Endothelial cell of umbilical vein (primary cell): ENCODE results near the gene EML4. TPM values are rescaled to one million over a fixed set of nuclear protein-coding genes. Genes with fewer than 3 reads are reported as not detected.

Experiments used
- BruUV-seq: library from RNA; stranded (reverse); fragments of 400-500 nt; replicated peaks from 2 replicates; lab custom pipeline; 2021; lab: Mats Ljungman, UMichigan
- CTCF ChIA-PET: fragments of 300-600, 350-600 bp; sonication (Branson Sonifier 250); formaldehyde crosslinking; loops from one replicate; lab custom pipeline; 2021; ENCODE audit warnings: antibody characterized with exemption, inconsistent platforms; lab: Charles Lee
- POLR2A ChIA-PET: fragments of 300-600, 350-600 bp; sonication (Branson Sonifier 250); formaldehyde crosslinking; loops from one replicate; lab custom pipeline; 2021; ENCODE audit warnings: antibody characterized with exemption, inconsistent platforms; lab: Charles Lee
- DNase-seq: peaks from one replicate; pipeline ENCODE4 v3.0.0-alpha.2; 2011; ENCODE audit warnings: low read depth, low spot score
- FAIRE-seq: peaks from 2 replicates; lab custom pipeline; 2011; peaks lifted over from hg19 to GRCh38; lab: Jason Lieb, UNC
- H2AFZ ChIP-seq: 2 replicates; pipeline ENCODE4 v1.6.0; 2012; ENCODE audit warnings: low read depth, low read length, control low read depth, inconsistent platforms
- H3K27ac ChIP-seq: 2 replicates; pipeline ENCODE4 v1.5.1; 2011; ENCODE audit warnings: low read depth, mild to moderate bottlenecking, control low read depth, low read length, moderate library complexity; ENCODE audit not compliant: insufficient read depth
- H3K27me3 ChIP-seq, 2 experiments: 2 replicates each; pipeline versions ENCODE4 v1.6.0 to v1.6.1; 2011; ENCODE audit warnings: low read length in 2 of 2, mixed read lengths in 1 of 2; ENCODE audit not compliant: control insufficient read depth in 2 of 2, insufficient read depth in 2 of 2
- H3K36me3 ChIP-seq, 2 experiments: 2 replicates in 1 of 2; 3 replicates in 1 of 2; pipeline ENCODE4 v1.5.1; 2011; ENCODE audit warnings: low read length in 2 of 2, mild to moderate bottlenecking in 1 of 2, moderate library complexity in 1 of 2; ENCODE audit not compliant: control insufficient read depth in 2 of 2, insufficient read depth in 2 of 2; ENCODE audit errors: extremely low read depth in 1 of 2
- H3K4me1 ChIP-seq: 3 replicates; pipeline ENCODE4 v1.5.1; 2011; ENCODE audit warnings: mild to moderate bottlenecking, low read length; ENCODE audit not compliant: control insufficient read depth, insufficient read depth; ENCODE audit errors: extremely low read depth
- H3K4me2 ChIP-seq: 2 replicates; pipeline ENCODE4 v1.6.1; 2011; ENCODE audit warnings: low read length, control low read depth, mixed read lengths; ENCODE audit not compliant: insufficient read depth
- H3K4me3 ChIP-seq, 3 experiments: fragments of 200-600 bp in 1 of 3; sonication (generic), shearing (Covaris generic) in 1 of 3; replicated peaks in 1 of 3; 2 replicates each; pipeline ENCODE4 v1.5.1; 2011 to 2016; ENCODE audit warnings: control low read depth in 3 of 3, low read length in 3 of 3, mild to moderate bottlenecking in 2 of 3, inconsistent platforms in 1 of 3, low read depth in 1 of 3, moderate library complexity in 1 of 3; ENCODE audit not compliant: insufficient read depth in 1 of 3
- H3K79me2 ChIP-seq: 2 replicates; pipeline ENCODE4 v1.6.0; 2012; ENCODE audit warnings: low read length, inconsistent platforms; ENCODE audit not compliant: control insufficient read depth, insufficient read depth
- H3K9ac ChIP-seq: replicated peaks from 2 replicates; pipeline ENCODE3; 2011; ENCODE audit warnings: low read length, control low read depth; ENCODE audit not compliant: insufficient read depth; ENCODE audit errors: extremely low read depth
- H3K9me1 ChIP-seq: replicated peaks from 3 replicates; pipeline ENCODE4 v1.6.0; 2011; ENCODE audit warnings: mild to moderate bottlenecking, low read length; ENCODE audit not compliant: control insufficient read depth, insufficient read depth; ENCODE audit errors: extremely low read depth
- H3K9me3 ChIP-seq: replicated peaks from 2 replicates; pipeline ENCODE4 v1.5.1; 2012; ENCODE audit warnings: low read length, inconsistent platforms; ENCODE audit not compliant: control insufficient read depth, insufficient read depth
- H4K20me1 ChIP-seq: replicated peaks from 2 replicates; pipeline ENCODE3; 2011; ENCODE audit warnings: mild to moderate bottlenecking, low read length; ENCODE audit not compliant: control insufficient read depth, insufficient read depth; ENCODE audit errors: extremely low read depth
- EZH2 ChIP-seq: IDR thresholded peaks from 2 replicates; pipeline ENCODE4 v1.6.1; 2012; ENCODE audit warnings: borderline replicate concordance, low read depth, mild to moderate bottlenecking, moderate library complexity, low read length, inconsistent platforms; ENCODE audit not compliant: severe bottlenecking
- FOS ChIP-seq: IDR thresholded peaks from 2 replicates; pipeline ENCODE4 v1.6.1; 2011; ENCODE audit warnings: mild to moderate bottlenecking, low read length, moderate library complexity, borderline replicate concordance; ENCODE audit not compliant: insufficient read depth
- GATA2 ChIP-seq: IDR thresholded peaks from 2 replicates; pipeline ENCODE4 v1.7.0; 2011; ENCODE audit warnings: low read depth, mild to moderate bottlenecking, moderate library complexity, mixed read lengths, low read length; ENCODE audit not compliant: insufficient read length, insufficient read depth
- JUN ChIP-seq: IDR thresholded peaks from 2 replicates; pipeline ENCODE4 v1.6.1; 2011; ENCODE audit warnings: borderline replicate concordance, low read depth; ENCODE audit not compliant: insufficient read length, insufficient read depth
- MYC ChIP-seq: IDR thresholded peaks from one replicate; pipeline ENCODE4 v1.6.1; 2011; ENCODE audit warnings: mild to moderate bottlenecking, low read depth, low read length
- POLR2A ChIP-seq: IDR thresholded peaks from 2 replicates; pipeline ENCODE4 v1.6.1; 2012; ENCODE audit warnings: low read depth, mild to moderate bottlenecking, control low read depth, low read length
- POLR2AphosphoS5 ChIP-seq: IDR thresholded peaks from 2 replicates; pipeline ENCODE4 v1.6.1; 2012; ENCODE audit warnings: low read depth, mild to moderate bottlenecking, control low read depth, low read length, moderate library complexity; ENCODE audit not compliant: insufficient read depth
- dilution Hi-C: fragments of 300-500 bp; cut with MboI; formaldehyde crosslinking; loops from one replicate; pipeline ENCODE4 v1.15.0; 2019; ENCODE audit warnings: low sequenced_read_pairs; ENCODE audit not compliant: extremely low pct_ligation_motif_present
- intact Hi-C: fragments of 100-400 bp; cut with micrococcal nuclease; formaldehyde crosslinking; loops from one replicate; pipeline ENCODE4 v1.10.0; 2022
- polyA plus RNA-seq, 4 experiments: library from polyadenylated mRNA; depleted of rRNA in 3 of 4; stranded (reverse) in 3 of 4; unstranded in 1 of 4; fragments of >200 nt; gene quantifications; 2 replicates each; pipeline versions ENCODE4 v1.2.1 to v1.2.3, GENCODE V29; 2011 to 2012; ENCODE audit warnings: missing spikeins in 1 of 4
- total RNA-seq: library from RNA; stranded (reverse); gene quantifications from 2 replicates; pipeline ENCODE4 v1.2.3, GENCODE V29; 2021
- TF ChIP-seq, protein P1 (sequence below), 2 donors: IDR thresholded peaks; 1 replicate in 1 of 2; 2 replicates in 1 of 2; pipeline ENCODE4 v1.5.1; 2011; ENCODE audit warnings: low read length in 2 of 2, mild to moderate bottlenecking in 2 of 2, moderate library complexity in 2 of 2, control low read depth in 1 of 2, inconsistent platforms in 1 of 2, low read depth in 1 of 2; ENCODE audit not compliant: insufficient read depth in 1 of 2; ENCODE audit errors: extremely low read depth in 1 of 2
- TF ChIP-seq, protein P2 (sequence below): IDR thresholded peaks from 2 replicates; pipeline ENCODE4 v1.6.1; 2011; ENCODE audit not compliant: insufficient read depth, insufficient read length

Gene EML4
- total and polyA plus RNA-seq, 2 donors (not counting 3 experiments of a cell fraction or from before 2014, with no cell fraction given) = 13.3 to 32.0 TPM

DNA sequence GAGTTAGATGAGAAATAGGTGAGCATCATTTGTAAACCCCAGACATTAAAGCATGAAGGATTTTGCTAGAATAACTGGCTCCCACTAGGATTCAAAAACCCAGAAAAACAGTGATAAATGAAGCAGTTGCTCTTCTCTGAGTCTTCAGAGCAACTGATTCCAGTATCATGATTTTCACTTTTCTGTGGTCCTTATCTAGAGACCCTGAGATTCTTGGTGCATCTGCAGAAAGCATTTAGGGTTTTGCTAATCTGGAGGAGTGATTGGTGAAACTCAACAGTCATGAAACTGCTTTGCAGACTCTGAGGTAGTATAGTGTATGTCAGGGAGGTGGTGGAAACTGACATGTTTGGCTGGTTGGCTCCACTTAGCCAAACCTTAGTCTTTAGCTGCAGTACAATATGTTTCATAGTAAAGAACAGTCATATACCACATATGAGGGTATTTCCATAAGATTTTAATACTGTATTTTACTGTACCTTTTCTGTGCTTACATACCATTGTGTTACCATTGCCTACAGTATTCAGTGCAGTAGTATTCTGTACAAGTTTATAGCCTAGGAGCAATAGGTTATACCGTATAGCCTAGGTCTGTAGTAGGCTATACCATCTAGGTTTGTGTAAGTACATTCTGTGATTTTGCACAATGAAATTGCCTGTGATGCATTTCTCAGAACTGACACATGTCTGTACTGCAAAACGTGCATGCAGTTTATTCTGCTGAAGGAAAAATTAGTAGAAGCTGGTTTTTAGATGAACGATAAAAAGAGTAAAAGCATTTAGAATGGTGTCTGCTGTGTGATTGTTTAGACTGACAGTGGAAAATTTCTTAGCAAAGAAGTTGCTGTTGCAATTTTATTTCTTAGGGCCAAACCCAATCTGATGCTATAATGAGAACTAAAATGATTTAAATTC, 23.8 kb downstream of the EML4 start:
- dilution Hi-C loops = no loop called here
- peaks cover 5% of the 10 kb centered on the region for H3K79me2 ChIP-seq
- peaks cover 2% of the 10 kb centered on the region for H3K4me1 ChIP-seq
- no peak overlapping the region for H3K27ac ChIP-seq
- TF ChIP-seq GATA2 (no peak), MYC (no peak), JUN (no peak), FOS (no peak), POLR2A (no peak), POLR2AphosphoS5 (no peak), EZH2 (no peak)
- TF ChIP-seq, protein P1, sequence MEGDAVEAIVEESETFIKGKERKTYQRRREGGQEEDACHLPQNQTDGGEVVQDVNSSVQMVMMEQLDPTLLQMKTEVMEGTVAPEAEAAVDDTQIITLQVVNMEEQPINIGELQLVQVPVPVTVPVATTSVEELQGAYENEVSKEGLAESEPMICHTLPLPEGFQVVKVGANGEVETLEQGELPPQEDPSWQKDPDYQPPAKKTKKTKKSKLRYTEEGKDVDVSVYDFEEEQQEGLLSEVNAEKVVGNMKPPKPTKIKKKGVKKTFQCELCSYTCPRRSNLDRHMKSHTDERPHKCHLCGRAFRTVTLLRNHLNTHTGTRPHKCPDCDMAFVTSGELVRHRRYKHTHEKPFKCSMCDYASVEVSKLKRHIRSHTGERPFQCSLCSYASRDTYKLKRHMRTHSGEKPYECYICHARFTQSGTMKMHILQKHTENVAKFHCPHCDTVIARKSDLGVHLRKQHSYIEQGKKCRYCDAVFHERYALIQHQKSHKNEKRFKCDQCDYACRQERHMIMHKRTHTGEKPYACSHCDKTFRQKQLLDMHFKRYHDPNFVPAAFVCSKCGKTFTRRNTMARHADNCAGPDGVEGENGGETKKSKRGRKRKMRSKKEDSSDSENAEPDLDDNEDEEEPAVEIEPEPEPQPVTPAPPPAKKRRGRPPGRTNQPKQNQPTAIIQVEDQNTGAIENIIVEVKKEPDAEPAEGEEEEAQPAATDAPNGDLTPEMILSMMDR (IDR thresholded peaks at IDR 0.05; ENCODE audit: extremely low read depth in 1 of 2, insufficient read depth in 1 of 2, low read depth in 1 of 2, low read length in 2 of 2) = no peak
- TF ChIP-seq, protein P2, sequence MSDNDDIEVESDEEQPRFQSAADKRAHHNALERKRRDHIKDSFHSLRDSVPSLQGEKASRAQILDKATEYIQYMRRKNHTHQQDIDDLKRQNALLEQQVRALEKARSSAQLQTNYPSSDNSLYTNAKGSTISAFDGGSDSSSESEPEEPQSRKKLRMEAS = no peak
- no peaks in the 10 kb centered on the region for H3K9me1 ChIP-seq
- POLR2A ChIA-PET = no interaction called here
- H3K4me3 ChIP-seq = no peak overlapping the region
- no peak overlapping the region for H2AFZ ChIP-seq
- CTCF ChIA-PET = interaction anchor here (1.3 to 1.9 kb wide), 3 partner anchors 10 to 136 kb away, joined by 3 to 4 read pairs (median 4); no protein-coding TSS in a partner anchor
- DNase-seq (no peak), FAIRE-seq (no peak)
- H3K9ac ChIP-seq = no peak overlapping the region
- H3K9me3 ChIP-seq = no peaks in the 10 kb centered on the region
- no TSS peak for BruUV-seq
- intact Hi-C loops = no loop called here
- no peak overlapping the region for H3K4me2 ChIP-seq
- H4K20me1 ChIP-seq = no peaks in the 10 kb centered on the region
- no peaks in the 10 kb centered on the region for H3K27me3 ChIP-seq
- no peaks in the 10 kb centered on the region for H3K36me3 ChIP-seq
